Bronchial epithelial cell (primary cell): ENCODE measurements around the gene CD68. TPM values are rescaled to one million over a fixed set of nuclear protein-coding genes. Genes with fewer than 3 reads are reported as not detected.

Experiments used
- DNase-seq: peaks from one replicate; pipeline ENCODE4 v3.0.0-alpha.2; 2010; ENCODE audit warnings: low read depth
- FAIRE-seq: peaks from 2 replicates; lab custom pipeline; 2011; peaks lifted over from hg19 to GRCh38; lab: Jason Lieb, UNC
- H3K27me3 ChIP-seq: 2 replicates; pipeline ENCODE4 v1.5.1; 2011; ENCODE audit warnings: low read length; ENCODE audit not compliant: control insufficient read depth, insufficient read depth
- H3K36me3 ChIP-seq: 2 replicates; pipeline ENCODE4 v1.5.1; 2011; ENCODE audit warnings: low read length; ENCODE audit not compliant: control insufficient read depth, insufficient read depth
- H3K4me3 ChIP-seq: 2 replicates; pipeline ENCODE4 v1.5.1; 2011; ENCODE audit warnings: mild to moderate bottlenecking, low read depth, low read length, control low read depth
- CTCF ChIP-seq: IDR thresholded peaks from 2 replicates; pipeline ENCODE4 v1.5.1; 2011; ENCODE audit warnings: mild to moderate bottlenecking, moderate library complexity, low read length, control low read depth, inconsistent platforms; ENCODE audit not compliant: insufficient read depth, severe bottlenecking
- total RNA-seq: library from RNA; depleted of rRNA; stranded (reverse); fragments of >200 nt; gene quantifications from 2 replicates; pipeline ENCODE4 v1.2.1, GENCODE V29; 2014

CD68 gene, protein sequence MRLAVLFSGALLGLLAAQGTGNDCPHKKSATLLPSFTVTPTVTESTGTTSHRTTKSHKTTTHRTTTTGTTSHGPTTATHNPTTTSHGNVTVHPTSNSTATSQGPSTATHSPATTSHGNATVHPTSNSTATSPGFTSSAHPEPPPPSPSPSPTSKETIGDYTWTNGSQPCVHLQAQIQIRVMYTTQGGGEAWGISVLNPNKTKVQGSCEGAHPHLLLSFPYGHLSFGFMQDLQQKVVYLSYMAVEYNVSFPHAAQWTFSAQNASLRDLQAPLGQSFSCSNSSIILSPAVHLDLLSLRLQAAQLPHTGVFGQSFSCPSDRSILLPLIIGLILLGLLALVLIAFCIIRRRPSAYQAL
- total RNA-seq: 11.3 and 16.4 TPM in 2 replicates

DNA sequence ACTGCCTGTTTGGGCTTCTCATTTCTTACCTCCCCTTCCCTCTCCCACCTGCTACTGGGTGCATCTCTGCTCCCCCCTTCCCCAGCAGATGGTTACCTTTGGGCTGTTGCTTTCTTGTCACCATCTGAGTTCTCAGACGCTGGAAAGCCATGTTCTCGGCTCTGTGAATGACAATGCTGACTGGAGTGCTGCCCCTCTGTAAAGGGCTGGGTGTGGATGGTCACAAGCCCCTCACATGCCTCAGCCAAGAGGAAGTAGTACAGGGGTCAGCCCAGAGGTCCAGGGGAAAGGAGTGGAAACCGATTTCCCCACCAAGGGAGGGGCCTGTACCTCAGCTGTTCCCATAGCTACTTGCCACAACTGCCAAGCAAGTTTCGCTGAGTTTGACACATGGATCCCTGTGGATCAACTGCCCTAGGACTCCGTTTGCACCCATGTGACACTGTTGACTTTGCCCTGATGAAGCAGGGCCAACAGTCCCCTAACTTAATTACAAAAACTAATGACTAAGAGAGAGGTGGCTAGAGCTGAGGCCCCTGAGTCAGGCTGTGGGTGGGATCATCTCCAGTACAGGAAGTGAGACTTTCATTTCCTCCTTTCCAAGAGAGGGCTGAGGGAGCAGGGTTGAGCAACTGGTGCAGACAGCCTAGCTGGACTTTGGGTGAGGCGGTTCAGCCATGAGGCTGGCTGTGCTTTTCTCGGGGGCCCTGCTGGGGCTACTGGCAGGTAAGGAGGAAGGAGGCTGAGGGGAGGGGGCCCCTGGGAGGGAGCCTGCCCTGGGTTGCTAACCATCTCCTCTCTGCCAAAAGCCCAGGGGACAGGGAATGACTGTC lies at the start of gene CD68:
Gene CD68 (plus strand): TSS at position 638 of the 833 bp plus-strand sequence. CDS start 40 bp downstream, at position 678.
- no peak for TF ChIP-seq CTCF
- DNase-seq (peak; percentile 98), FAIRE-seq (peak; percentile 86)
- peaks cover 35% of the 10 kb centered on the region for H3K36me3 ChIP-seq
- no peaks in the 10 kb centered on the region for H3K27me3 ChIP-seq
- H3K4me3 ChIP-seq: peak within 1 kb of the TSS; percentile 1

DNA sequence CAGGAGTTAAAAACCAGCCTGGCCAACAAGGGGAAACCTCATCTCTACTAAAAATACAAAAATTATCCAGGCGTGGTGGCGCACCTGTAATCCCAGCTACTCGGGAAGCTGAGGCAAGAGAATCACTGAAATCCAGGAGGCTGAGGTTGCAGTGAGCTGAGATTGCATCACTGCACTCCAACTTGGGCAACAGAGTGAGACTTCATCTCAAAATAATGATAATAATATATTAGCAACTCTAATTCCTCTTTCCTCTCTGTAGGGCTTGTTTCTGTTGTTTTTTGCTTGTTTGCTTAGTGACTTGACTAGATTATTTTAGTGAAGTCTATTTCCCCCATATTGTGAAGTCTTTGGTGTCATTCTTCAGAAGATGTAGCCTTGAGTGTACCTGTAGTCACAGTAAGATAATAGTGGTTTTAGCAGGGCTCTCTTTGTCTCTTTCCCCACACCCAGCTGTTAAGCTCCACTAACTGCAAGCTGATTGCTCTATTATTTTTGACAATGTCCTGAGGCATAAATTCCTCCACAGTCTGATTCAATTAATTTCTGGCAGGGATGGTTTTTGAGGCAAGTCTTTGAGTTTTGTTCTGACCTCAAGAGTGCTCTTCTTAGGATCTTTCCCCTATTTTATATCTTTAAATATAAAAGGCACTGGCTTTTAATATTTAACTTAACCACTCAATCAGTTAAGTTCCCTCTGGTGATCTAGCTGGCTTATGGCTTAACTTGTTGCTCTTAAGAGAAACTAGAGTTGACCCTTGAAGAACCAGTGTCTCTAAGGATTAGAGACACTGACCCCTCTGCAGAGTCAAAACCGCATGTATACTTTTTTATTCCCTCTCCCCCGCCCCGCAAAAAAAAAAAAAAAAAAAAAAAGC lies 49.2 kb upstream of the CD68 start:
- Histone ChIP-seq H3K36me3 (no peaks in the 10 kb centered on the region), H3K27me3 (no peaks in the 10 kb centered on the region), H3K4me3 (no peak overlapping the region)
- DNase-seq (no peak), FAIRE-seq (no peak)
- TF ChIP-seq CTCF: no peak

GRCh38 chr17:7538050-7538449 lies 41.4 kb upstream of the CD68 start:
- TF ChIP-seq CTCF: no peak
- DNase-seq: no peak
- no peaks in the 10 kb centered on the region for H3K27me3 ChIP-seq
- no peak overlapping the region for H3K4me3 ChIP-seq
- no peak for FAIRE-seq
- no peaks in the 10 kb centered on the region for H3K36me3 ChIP-seq

GRCh38 chr17:7538891-7539545 lies 40.4 kb upstream of the CD68 start:
- TF ChIP-seq CTCF: no peak
- DNase-seq (no peak), FAIRE-seq (no peak)
- Histone ChIP-seq H3K4me3 (no peak overlapping the region), H3K36me3 (no peaks in the 10 kb centered on the region), H3K27me3 (no peaks in the 10 kb centered on the region)

- no peak overlapping the region for H3K4me3 ChIP-seq
- H3K36me3 ChIP-seq: no peaks in the 10 kb centered on the region
- FAIRE-seq (no peak), DNase-seq (no peak)
- no peak for TF ChIP-seq CTCF
- H3K27me3 ChIP-seq: no peaks in the 10 kb centered on the region
Measured at GRCh38 chr17:7541074-7541621, 38.3 kb upstream of the CD68 start.
